OCI-LY1 (cell line): ENCODE data around the gene RNF182.

ENCODE experiments used
- H2AFZ ChIP-seq: fragments of 200-600 bp; sonication (generic), shearing (Covaris generic); 2 replicates; pipeline ENCODE4 v1.6.0; 2014; ENCODE audit warnings: antibody characterized with exemption, mild to moderate bottlenecking, low read length
- H3F3A ChIP-seq: fragments of 200-600 bp; sonication (generic), shearing (Covaris generic); 2 replicates; pipeline ENCODE4 v1.6.0; 2014; ENCODE audit warnings: mild to moderate bottlenecking, antibody characterized with exemption, low read length, moderate library complexity; ENCODE audit not compliant: insufficient read depth
- H3K27ac ChIP-seq: fragments of 200-600 bp; sonication (generic); 2 replicates; pipeline ENCODE4 v1.5.1; 2014; ENCODE audit warnings: low read length, mixed run types, mild to moderate bottlenecking, low read depth; ENCODE audit not compliant: poor library complexity, severe bottlenecking
- H3K27me3 ChIP-seq: fragments of 200-600 bp; sonication (generic); 2 replicates; pipeline ENCODE4 v1.6.0; 2014; ENCODE audit warnings: antibody characterized with exemption, mild to moderate bottlenecking, low read length, moderate library complexity; ENCODE audit not compliant: insufficient read depth
- H3K36me3 ChIP-seq: fragments of 200-600 bp; sonication (generic); 2 replicates; pipeline ENCODE4 v1.6.1; 2014; ENCODE audit warnings: mild to moderate bottlenecking, antibody characterized with exemption, low read length, moderate library complexity, mixed read lengths; ENCODE audit not compliant: insufficient read depth
- H3K4me1 ChIP-seq: fragments of 200-600 bp; sonication (generic); 2 replicates; pipeline ENCODE4 v1.5.1; 2014; ENCODE audit warnings: mild to moderate bottlenecking, low read length, moderate library complexity; ENCODE audit not compliant: insufficient read depth, severe bottlenecking
- H3K4me2 ChIP-seq: fragments of 200-600 bp; sonication (generic), shearing (Covaris generic); 2 replicates; pipeline ENCODE4 v1.6.1; 2014; ENCODE audit warnings: low read length
- H3K4me3 ChIP-seq: fragments of 200-600 bp; sonication (generic); 2 replicates; pipeline ENCODE4 v1.5.1; 2014; ENCODE audit warnings: low read length, low read depth, mild to moderate bottlenecking, mixed read lengths; ENCODE audit not compliant: poor library complexity, severe bottlenecking
- H3K79me2 ChIP-seq: fragments of 200-600 bp; shearing (Covaris generic); 2 replicates; pipeline ENCODE4 v1.6.1; 2016; ENCODE audit warnings: mixed run types, low read length, mixed read lengths; ENCODE audit not compliant: insufficient read depth
- H3K9ac ChIP-seq: fragments of 200-600 bp; sonication (generic), shearing (Covaris generic); 2 replicates; pipeline ENCODE4 v1.6.1; 2014; ENCODE audit warnings: mild to moderate bottlenecking, low read length, mixed read lengths
- H3K9me2 ChIP-seq: fragments of 200-600 bp; sonication (generic), shearing (Covaris generic); 2 replicates; pipeline ENCODE4 v1.6.1; 2014; ENCODE audit warnings: low read depth, mild to moderate bottlenecking, low read length, mixed read lengths
- H3K9me3 ChIP-seq: fragments of 200-600 bp; shearing (Covaris generic); 2 replicates; pipeline ENCODE4 v1.6.1; 2014; ENCODE audit warnings: low read length, mixed read lengths
- H4K20me1 ChIP-seq: fragments of 200-600 bp; sonication (generic), shearing (Covaris generic); 2 replicates; pipeline ENCODE4 v1.6.0; 2016; ENCODE audit warnings: mild to moderate bottlenecking, low read length; ENCODE audit not compliant: insufficient read depth
- CTCF ChIP-seq: fragments of 200-600 bp; sonication (generic), shearing (Covaris generic); IDR thresholded peaks from 2 replicates; pipeline ENCODE4 v1.5.1; 2017; ENCODE audit warnings: mild to moderate bottlenecking, antibody characterized with exemption, low read length, moderate library complexity, mixed read lengths
- EZH2 ChIP-seq: fragments of 200-600 bp; sonication (generic), shearing (Covaris generic); IDR thresholded peaks from 2 replicates; pipeline ENCODE4 v1.8.0; 2017; ENCODE audit warnings: borderline replicate concordance, mixed run types, mild to moderate bottlenecking, antibody characterized with exemption, low read length, moderate library complexity, mixed read lengths

RNF182 gene

DNA sequence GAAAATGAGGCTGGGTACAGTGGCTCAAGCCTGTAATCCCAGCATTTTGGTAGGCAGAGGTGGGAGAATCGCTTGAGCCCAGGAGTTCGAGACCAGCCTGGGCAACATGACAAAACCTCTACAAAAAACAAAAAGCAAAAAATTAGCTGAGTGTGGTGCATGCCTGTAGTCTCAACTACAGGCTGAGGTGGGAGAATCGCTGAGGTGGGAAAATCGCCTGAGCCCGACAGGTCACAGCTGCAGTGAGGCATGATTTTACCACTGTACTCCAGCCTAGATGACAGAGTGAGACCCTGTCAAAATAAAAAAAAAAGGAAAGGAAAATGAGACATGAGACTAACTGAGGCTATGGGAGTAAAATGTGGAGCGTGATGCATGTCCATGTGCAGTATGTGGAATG lies 104.9 kb downstream of the RNF182 start:
- H3K27me3 ChIP-seq = peaks cover 16% of the 10 kb centered on the region; the same call in 1 of the 2 replicates
- no peak overlapping the region for H3K9ac ChIP-seq
- no peaks in the 10 kb centered on the region for H3K9me3 ChIP-seq
- no peak overlapping the region for H3K27ac ChIP-seq
- H3K4me3 ChIP-seq = no peak overlapping the region
- no peaks in the 10 kb centered on the region for H4K20me1 ChIP-seq
- H3K4me2 ChIP-seq = no peak overlapping the region
- H3F3A ChIP-seq = no peaks in the 10 kb centered on the region
- TF ChIP-seq EZH2 (no peak), CTCF (no peak)
- H3K79me2 ChIP-seq = no peaks in the 10 kb centered on the region
- no peaks in the 10 kb centered on the region for H3K36me3 ChIP-seq
- H2AFZ ChIP-seq = no peak overlapping the region
- no peaks in the 10 kb centered on the region for H3K4me1 ChIP-seq
- no peaks in the 10 kb centered on the region for H3K9me2 ChIP-seq
